ENCODE measurements around the gene TYK2. TPM values are rescaled to one million over a fixed set of nuclear protein-coding genes. Genes with fewer than 3 reads are reported as not detected.
A peak's percentile ranks its signal among the peaks of the same experiment; 100 is the strongest.
"Not testable (repeated sequence)": the region's sequence is repeated elsewhere in the genome, so short reads cannot be mapped to it uniquely, and the experiment has no call there.

Gene TYK2
- total RNA-seq, 1 donor from 2014 or later = 103 TPM

GRCh38 chr19:10339977-10340376, 40.4 kb downstream of the TYK2 start:
- H3K4me3 ChIP-seq (ENCODE audit: low read depth, low read length) = no peak overlapping the region
- no peak for TF ChIP-seq CTCF (conservative IDR thresholded peaks at IDR 0.05; ENCODE audit: low read depth, low read length)
- DNase-seq (ENCODE audit: low read depth) = no peak

GRCh38 chr19:10339380-10339960, 40.9 kb downstream of the TYK2 start, which contains the start of gene ICAM3:
Gene ICAM3 (minus strand): TSS chr19:10339624. CDS start chr19:10339614, 10 bp downstream.
- DNase-seq (ENCODE audit: low read depth) = no peak
- no peak within 1 kb of the TSS for H3K4me3 ChIP-seq (ENCODE audit: low read depth, low read length)
- TF ChIP-seq CTCF (conservative IDR thresholded peaks at IDR 0.05; ENCODE audit: low read depth, low read length) = no peak

- no peak overlapping the region for H3K4me3 ChIP-seq (ENCODE audit: low read depth, low read length)
- no peak for TF ChIP-seq CTCF (conservative IDR thresholded peaks at IDR 0.05; ENCODE audit: low read depth, low read length)
- no peak for DNase-seq (ENCODE audit: low read depth)
These were observed 41.4 kb downstream of the TYK2 start for GRCh38 chr19:10338940-10339339.

GRCh38 chr19:10336725-10337124, 43.6 kb downstream of the TYK2 start:
- DNase-seq (ENCODE audit: low read depth); H3K4me3 ChIP-seq (ENCODE audit: low read depth, low read length): not testable (repeated sequence)

- no peak for TF ChIP-seq CTCF (conservative IDR thresholded peaks at IDR 0.05; ENCODE audit: low read depth, low read length)
- no peak overlapping the region for H3K4me3 ChIP-seq (ENCODE audit: low read depth, low read length)
- DNase-seq (ENCODE audit: low read depth) = no peak
These were observed 44.9 kb downstream of the TYK2 start for GRCh38 chr19:10335352-10335985.

- DNase-seq (ENCODE audit: low read depth) = peak; percentile 53
- H3K4me3 ChIP-seq (ENCODE audit: low read depth, low read length) = peak overlapping the region; percentile 92
These were observed 45.6 kb downstream of the TYK2 start for GRCh38 chr19:10334588-10335351.

More at GRCh38 chr19:10334588-10335351, 45.6 kb downstream of the TYK2 start:
- TF ChIP-seq CTCF (conservative IDR thresholded peaks at IDR 0.05; ENCODE audit: low read depth, low read length) = peak; percentile 17

Measured in epithelial cell of proximal tubule (primary cell).